Parathyroid adenoma (tissue), 2 donors: ENCODE results near the gene RNF144A.

Experiments used
- H2AFZ ChIP-seq: fragments of 300-600 bp; sonication (generic); one replicate; pipeline ENCODE4 v1.7.0; 2017; ENCODE audit warnings: antibody characterized with exemption, mild to moderate bottlenecking
- H3K27ac ChIP-seq: fragments of 300-600 bp; sonication (generic); one replicate; pipeline ENCODE4 v1.7.0; 2017
- H3K27me3 ChIP-seq: fragments of 300-600 bp; sonication (generic); one replicate; pipeline ENCODE4 v1.7.0; 2017; ENCODE audit warnings: low read length; ENCODE audit not compliant: control insufficient read depth, insufficient read depth
- H3K36me3 ChIP-seq: fragments of 300-600 bp; sonication (generic); one replicate; pipeline ENCODE4 v1.7.0; 2017; ENCODE audit warnings: low read length; ENCODE audit not compliant: control insufficient read depth, insufficient read depth
- H3K4me1 ChIP-seq: fragments of 300-600 bp; sonication (generic); one replicate; pipeline ENCODE4 v1.7.0; 2017; ENCODE audit warnings: control low read depth
- H3K4me2 ChIP-seq: fragments of 300-600 bp; sonication (generic); one replicate; pipeline ENCODE4 v1.7.0; 2017; ENCODE audit warnings: low read length
- H3K4me3 ChIP-seq: fragments of 300-600 bp; sonication (generic); one replicate; pipeline ENCODE4 v1.7.0; 2017; ENCODE audit warnings: low read depth, low read length
- H3K79me2 ChIP-seq: fragments of 300-600 bp; sonication (generic); one replicate; pipeline ENCODE4 v1.7.0; 2017; ENCODE audit warnings: control low read depth
- H3K9ac ChIP-seq: fragments of 300-600 bp; sonication (generic); one replicate; pipeline ENCODE4 v1.7.0; 2017; ENCODE audit warnings: mild to moderate bottlenecking
- H3K9me3 ChIP-seq: fragments of 300-600 bp; sonication (generic); one replicate; pipeline ENCODE4 v1.7.0; 2017; ENCODE audit warnings: low read length; ENCODE audit not compliant: control insufficient read depth
- CTCF ChIP-seq: fragments of 300-600 bp; sonication (generic); IDR thresholded peaks from one replicate; pipeline ENCODE4 v1.7.0; 2017; ENCODE audit warnings: antibody characterized with exemption, mild to moderate bottlenecking
- donor health status: primary hyperparathyroidism.

The RNF144A gene

GRCh38 chr2:6952101-6952500, 34.9 kb downstream of the RNF144A start:
- H3K36me3 ChIP-seq, result no peaks in the 10 kb centered on the region
- no peak overlapping the region for H3K27ac ChIP-seq
- no peaks in the 10 kb centered on the region for H3K27me3 ChIP-seq
- no peaks in the 10 kb centered on the region for H3K9me3 ChIP-seq
- no peak for TF ChIP-seq CTCF
- H2AFZ ChIP-seq, result no peak overlapping the region
- H3K4me3 ChIP-seq, result no peak overlapping the region
- H3K9ac ChIP-seq, result no peak overlapping the region
- peaks cover 8% of the 10 kb centered on the region for H3K79me2 ChIP-seq
- H3K4me1 ChIP-seq, result no peaks in the 10 kb centered on the region
- no peak overlapping the region for H3K4me2 ChIP-seq

DNA sequence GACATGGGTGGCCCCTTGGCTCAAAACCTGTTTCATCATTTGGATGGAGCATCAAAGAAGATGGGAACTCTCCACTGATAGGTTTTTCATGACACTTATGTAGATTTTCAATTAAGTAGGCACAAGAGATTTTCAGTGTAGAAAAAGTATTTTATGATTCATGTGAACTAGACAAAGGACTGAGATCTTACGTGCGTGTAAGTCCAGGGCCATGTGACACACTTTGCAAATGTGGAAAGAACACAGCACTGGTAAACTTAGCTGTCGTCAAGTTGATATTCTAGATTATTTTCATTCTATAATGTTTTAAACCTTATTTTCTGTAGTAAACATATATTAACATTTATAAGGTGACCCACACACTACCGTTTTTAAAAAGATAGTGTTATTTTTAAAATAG, 37.4 kb downstream of the RNF144A start:
- H2AFZ ChIP-seq, result no peak overlapping the region
- peaks cover 8% of the 10 kb centered on the region for H3K79me2 ChIP-seq
- no peaks in the 10 kb centered on the region for H3K36me3 ChIP-seq
- H3K4me1 ChIP-seq, result peaks cover 14% of the 10 kb centered on the region
- H3K9me3 ChIP-seq, result no peaks in the 10 kb centered on the region
- no peak overlapping the region for H3K4me2 ChIP-seq
- no peak overlapping the region for H3K27ac ChIP-seq
- no peak for TF ChIP-seq CTCF
- H3K9ac ChIP-seq, result no peak overlapping the region
- no peak overlapping the region for H3K4me3 ChIP-seq
- no peaks in the 10 kb centered on the region for H3K27me3 ChIP-seq

DNA sequence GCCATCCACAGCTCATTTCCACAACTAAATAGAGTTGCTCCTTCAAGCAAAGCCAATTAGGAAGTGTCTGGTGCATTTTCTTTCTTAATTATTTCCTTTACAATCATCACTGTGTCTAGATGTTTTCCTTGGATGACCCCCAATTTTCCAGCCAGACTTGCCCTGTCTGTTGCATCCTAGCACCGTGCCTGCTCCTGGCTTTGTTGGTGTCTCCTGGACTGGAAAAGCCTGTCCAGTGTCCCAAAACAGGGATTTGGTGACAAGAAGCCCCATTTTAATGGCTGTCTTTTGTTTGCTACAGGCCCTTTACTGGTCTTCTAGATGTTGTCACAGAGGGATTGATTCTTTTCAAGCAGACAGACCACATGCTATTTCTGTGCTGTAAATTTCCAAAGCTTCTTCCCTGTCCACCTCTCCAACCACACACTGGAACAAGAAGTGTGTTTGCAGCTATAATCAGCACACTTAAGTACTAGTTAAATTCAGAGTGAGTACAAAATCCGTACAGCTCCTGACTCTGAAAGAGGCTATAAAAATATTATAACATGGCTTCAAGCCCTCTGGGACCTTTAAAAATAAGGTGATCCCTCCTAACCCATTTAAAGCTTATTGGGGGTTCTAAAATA, 38.4 kb downstream of the RNF144A start:
- H3K27ac ChIP-seq, result no peak overlapping the region
- H2AFZ ChIP-seq, result no peak overlapping the region
- no peaks in the 10 kb centered on the region for H3K27me3 ChIP-seq
- peaks cover 25% of the 10 kb centered on the region for H3K4me1 ChIP-seq
- H3K4me3 ChIP-seq, result no peak overlapping the region
- H3K36me3 ChIP-seq, result no peaks in the 10 kb centered on the region
- no peak for TF ChIP-seq CTCF
- peaks cover 13% of the 10 kb centered on the region for H3K79me2 ChIP-seq
- H3K9me3 ChIP-seq, result no peaks in the 10 kb centered on the region
- no peak overlapping the region for H3K9ac ChIP-seq
- no peak overlapping the region for H3K4me2 ChIP-seq

GRCh38 chr2:6956566-6956965, 39.4 kb downstream of the RNF144A start:
- Histone ChIP-seq H3K27me3 (no peaks in the 10 kb centered on the region), H3K36me3 (no peaks in the 10 kb centered on the region), H3K27ac (no peak overlapping the region), H3K4me3 (no peak overlapping the region), H2AFZ (no peak overlapping the region), H3K4me1 (peaks cover 30% of the 10 kb centered on the region), H3K4me2 (no peak overlapping the region), H3K79me2 (peaks cover 13% of the 10 kb centered on the region), H3K9ac (no peak overlapping the region), H3K9me3 (no peaks in the 10 kb centered on the region)
- TF ChIP-seq CTCF, result no peak

DNA sequence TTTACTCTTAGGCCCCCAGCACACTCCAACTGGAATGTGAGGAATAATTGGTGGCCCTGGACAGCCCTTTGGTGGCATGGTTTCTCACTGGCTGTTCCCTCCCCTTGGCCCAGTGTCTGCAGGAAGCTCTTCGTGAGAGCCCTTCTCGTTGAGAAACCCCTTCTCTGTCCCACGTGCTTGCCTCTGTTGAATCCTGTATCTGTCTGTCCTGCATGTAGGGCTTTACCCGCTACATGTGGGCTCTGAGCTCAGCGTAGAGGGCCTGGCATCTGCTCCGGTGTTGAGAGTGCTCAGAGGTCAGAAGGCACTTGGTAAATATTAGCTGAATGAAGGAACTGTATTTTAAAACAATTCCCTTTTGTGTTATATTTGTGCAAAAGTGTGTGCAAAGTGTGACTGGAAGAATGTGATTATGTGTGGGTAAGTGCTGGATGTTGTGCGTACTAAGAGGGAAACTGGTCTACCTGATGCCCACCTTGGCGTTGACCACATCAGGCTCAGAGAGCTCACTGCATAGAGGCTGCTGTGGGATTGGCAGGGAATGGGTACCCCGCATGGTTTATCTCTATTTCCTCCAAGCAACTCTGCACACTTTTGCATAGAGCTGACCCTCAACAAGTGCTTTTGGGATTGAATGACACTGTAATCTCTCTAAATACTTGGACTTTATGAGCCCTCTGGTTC, 40.0 kb downstream of the RNF144A start:
- H3K4me3 ChIP-seq, result no peak overlapping the region
- H3K36me3 ChIP-seq, result no peaks in the 10 kb centered on the region
- no peak overlapping the region for H3K4me2 ChIP-seq
- H3K9me3 ChIP-seq, result no peaks in the 10 kb centered on the region
- no peak overlapping the region for H2AFZ ChIP-seq
- no peak overlapping the region for H3K9ac ChIP-seq
- H3K27ac ChIP-seq, result no peak overlapping the region
- peaks cover 30% of the 10 kb centered on the region for H3K4me1 ChIP-seq
- no peak for TF ChIP-seq CTCF
- H3K27me3 ChIP-seq, result no peaks in the 10 kb centered on the region
- peaks cover 16% of the 10 kb centered on the region for H3K79me2 ChIP-seq
